T-helper 1 cell treated with Interleukin-12 subunit alpha and Interleukin-12 subunit beta and Interleukin-4 antibody, amounts not matched to agents 30 μg/mL and 1 μg/mL, for 36 hours (primary cell): Measurements from ENCODE around the gene KIF3B.

Experiments
- H3K27ac Mint-ChIP-seq: one replicate; pipeline ENCODE4 v1.8.0; 2021; ENCODE audit warnings: mild to moderate bottlenecking, mixed read lengths
- H3K27me3 Mint-ChIP-seq: one replicate; pipeline ENCODE4 v1.8.0; 2021; ENCODE audit warnings: low read depth, mixed read lengths
- H3K36me3 Mint-ChIP-seq: one replicate; pipeline ENCODE4 v1.8.0; 2021; ENCODE audit warnings: low read depth, mixed read lengths
- H3K4me1 Mint-ChIP-seq: one replicate; pipeline ENCODE4 v1.8.0; 2021; ENCODE audit warnings: low read depth, mixed read lengths
- H3K4me3 Mint-ChIP-seq: one replicate; pipeline ENCODE4 v1.8.0; 2021; ENCODE audit warnings: mild to moderate bottlenecking, moderate library complexity, mixed read lengths
- H3K9me3 Mint-ChIP-seq: one replicate; pipeline ENCODE4 v1.8.0; 2021; ENCODE audit warnings: mixed read lengths

Gene KIF3B

GRCh38 chr20:32357375-32357868 is 80.0 kb downstream of the KIF3B start:
- Mint-ChIP-seq H3K27me3 (no peaks in the 10 kb centered on the region), H3K4me3 (peak overlapping the region; percentile 92), H3K36me3 (peaks cover 12% of the 10 kb centered on the region), H3K4me1 (peaks cover 51% of the 10 kb centered on the region), H3K9me3 (no peaks in the 10 kb centered on the region), H3K27ac (peak overlapping the region; percentile 99)

- Mint-ChIP-seq H3K4me3 (peak within 1 kb of the TSS; percentile 92), H3K9me3 (no peaks in the 10 kb centered on the region), H3K4me1 (peaks cover 56% of the 10 kb centered on the region), H3K27me3 (no peaks in the 10 kb centered on the region), H3K36me3 (peaks cover 12% of the 10 kb centered on the region), H3K27ac (peak within 1 kb of the TSS; percentile 99)
Measured at GRCh38 chr20:32357869-32358631, 80.6 kb downstream of the KIF3B start, which contains the start of gene ASXL1. TSS of gene ASXL1 (plus strand) at chr20:32358331. CDS start at chr20:32358776, 445 bp downstream.

DNA sequence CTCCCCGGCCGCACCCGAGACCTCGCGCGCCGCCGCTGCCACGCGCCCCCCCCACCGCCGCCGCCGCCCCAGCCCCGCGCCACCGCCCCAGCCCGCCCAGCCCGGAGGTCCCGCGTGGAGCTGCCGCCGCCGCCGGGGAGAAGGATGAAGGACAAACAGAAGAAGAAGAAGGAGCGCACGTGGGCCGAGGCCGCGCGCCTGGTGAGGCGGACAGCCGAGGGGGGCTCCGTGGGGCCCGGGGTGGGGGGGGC is 81.1 kb downstream of the KIF3B start:
- peaks cover 12% of the 10 kb centered on the region for H3K36me3 Mint-ChIP-seq
- H3K4me3 Mint-ChIP-seq, result no peak overlapping the region

GRCh38 chr20:32358883-32359632 is 81.6 kb downstream of the KIF3B start:
- Mint-ChIP-seq H3K4me3 (peak overlapping the region; percentile 86), H3K36me3 (peaks cover 12% of the 10 kb centered on the region), H3K4me1 (peaks cover 65% of the 10 kb centered on the region), H3K27me3 (no peaks in the 10 kb centered on the region), H3K9me3 (no peaks in the 10 kb centered on the region), H3K27ac (peak overlapping the region; percentile 74)

More for the DNA sequence above, 81.1 kb downstream of the KIF3B start:
- no peaks in the 10 kb centered on the region for H3K9me3 Mint-ChIP-seq
- H3K27ac Mint-ChIP-seq, result no peak overlapping the region
- no peaks in the 10 kb centered on the region for H3K27me3 Mint-ChIP-seq
- H3K4me1 Mint-ChIP-seq, result peaks cover 61% of the 10 kb centered on the region

GRCh38 chr20:32359633-32360332 is 82.3 kb downstream of the KIF3B start:
- Mint-ChIP-seq H3K27me3 (no peaks in the 10 kb centered on the region), H3K9me3 (no peaks in the 10 kb centered on the region), H3K4me1 (peaks cover 62% of the 10 kb centered on the region), H3K36me3 (peaks cover 12% of the 10 kb centered on the region), H3K27ac (peak overlapping the region; percentile 74), H3K4me3 (peak overlapping the region; percentile 86)

DNA sequence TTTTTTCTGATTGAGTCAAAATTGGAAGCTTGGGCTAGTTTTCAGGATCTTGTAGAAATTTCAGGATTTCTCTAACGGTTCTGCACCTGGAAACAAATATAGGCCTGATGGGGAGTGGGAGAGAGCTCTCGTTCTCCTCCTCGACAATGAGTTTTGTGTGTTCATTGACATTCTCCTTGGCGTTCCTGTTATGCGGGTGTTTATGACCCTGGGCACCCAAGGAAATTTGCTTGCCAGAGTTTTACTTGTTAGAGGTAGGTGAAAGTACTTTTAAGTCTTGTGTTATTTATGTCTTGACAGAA is 82.8 kb downstream of the KIF3B start:
- Mint-ChIP-seq H3K27me3 (no peaks in the 10 kb centered on the region), H3K9me3 (no peaks in the 10 kb centered on the region), H3K27ac (peak overlapping the region; percentile 74), H3K4me3 (peak overlapping the region; percentile 86), H3K36me3 (peaks cover 12% of the 10 kb centered on the region), H3K4me1 (peaks cover 62% of the 10 kb centered on the region)

DNA sequence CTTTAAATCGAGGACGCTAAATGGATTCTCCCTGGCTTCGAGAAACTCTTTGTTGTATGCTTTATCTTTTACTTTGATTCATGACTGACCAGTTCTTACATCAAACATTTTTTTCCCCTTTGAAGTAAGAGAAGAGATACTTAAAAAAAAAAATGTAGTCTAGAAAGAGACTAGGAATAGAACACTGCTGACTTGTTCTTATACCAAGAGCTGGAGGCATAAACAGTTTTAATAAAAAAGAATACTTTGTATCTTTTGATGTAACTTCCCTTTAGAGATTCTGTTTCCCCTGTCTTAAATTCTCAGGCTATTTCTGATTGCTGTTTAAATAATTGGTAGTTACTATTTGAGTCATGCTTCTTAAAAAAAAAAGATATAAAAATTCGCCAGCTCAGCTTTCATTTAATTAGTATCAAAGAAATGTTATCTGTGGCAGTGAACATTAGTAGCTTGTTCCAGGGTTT is 85.5 kb downstream of the KIF3B start:
- Mint-ChIP-seq H3K27me3 (no peaks in the 10 kb centered on the region), H3K36me3 (peaks cover 19% of the 10 kb centered on the region), H3K4me3 (no peak overlapping the region), H3K27ac (no peak overlapping the region), H3K9me3 (no peaks in the 10 kb centered on the region), H3K4me1 (peaks cover 65% of the 10 kb centered on the region)

DNA sequence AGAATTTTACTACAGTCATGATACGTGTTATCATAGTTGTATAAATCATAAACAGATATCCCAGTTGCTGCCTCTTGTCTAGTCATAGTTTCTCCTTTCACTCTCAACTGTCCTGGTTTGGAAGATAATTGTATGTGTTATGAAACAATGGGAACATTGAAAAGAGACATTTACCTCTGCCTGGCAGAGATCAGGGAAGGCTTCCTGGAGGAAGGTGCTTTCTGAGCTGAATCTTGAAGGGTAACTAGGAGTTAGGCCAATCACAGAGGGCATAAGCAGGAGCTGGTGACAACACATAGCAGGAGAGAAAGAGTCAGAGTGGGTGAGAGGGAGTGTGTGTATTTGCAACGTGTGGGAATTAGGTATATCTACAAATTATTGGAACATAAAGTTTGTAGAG is 86.0 kb downstream of the KIF3B start:
- no peaks in the 10 kb centered on the region for H3K27me3 Mint-ChIP-seq
- no peaks in the 10 kb centered on the region for H3K9me3 Mint-ChIP-seq
- H3K4me1 Mint-ChIP-seq, result peaks cover 69% of the 10 kb centered on the region
- H3K4me3 Mint-ChIP-seq, result no peak overlapping the region
- peaks cover 19% of the 10 kb centered on the region for H3K36me3 Mint-ChIP-seq
- peak overlapping the region; percentile 14 for H3K27ac Mint-ChIP-seq

DNA sequence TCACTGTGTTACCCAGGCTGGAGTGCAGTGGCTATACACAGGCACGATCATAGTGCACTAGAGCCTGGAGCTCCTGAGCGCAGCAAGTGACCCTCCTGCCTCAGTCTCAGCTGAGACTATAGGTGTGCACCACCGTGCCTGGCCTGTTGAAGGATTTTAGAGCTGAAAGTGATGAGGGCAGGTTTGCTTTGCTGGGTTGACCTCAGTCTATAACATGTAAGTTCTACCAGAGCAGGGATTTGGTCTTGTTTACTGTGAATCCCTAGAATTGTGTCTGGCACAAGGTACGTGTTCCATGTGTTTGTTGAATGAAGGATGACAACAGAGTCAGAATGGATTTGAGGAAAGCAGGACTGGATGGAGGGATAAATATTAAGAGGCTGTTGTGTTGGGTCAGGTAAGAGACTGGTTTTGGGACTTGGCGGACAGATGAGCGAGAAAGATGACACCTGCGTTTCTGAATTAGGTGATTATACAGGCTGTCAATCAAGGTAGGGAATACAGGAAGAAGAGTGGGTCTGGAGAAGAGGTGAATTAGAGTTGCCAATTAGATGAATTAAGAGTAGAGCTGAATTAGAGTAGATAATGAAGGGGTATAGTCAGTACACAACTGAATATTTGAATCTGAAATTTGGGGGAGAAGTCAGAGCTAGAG is 87.2 kb downstream of the KIF3B start:
- Mint-ChIP-seq H3K9me3 (no peaks in the 10 kb centered on the region), H3K4me1 (peaks cover 70% of the 10 kb centered on the region), H3K36me3 (peaks cover 19% of the 10 kb centered on the region), H3K27me3 (no peaks in the 10 kb centered on the region), H3K27ac (no peak overlapping the region), H3K4me3 (no peak overlapping the region)

GRCh38 chr20:32365564-32365963 is 88.1 kb downstream of the KIF3B start:
- Mint-ChIP-seq H3K27ac (no peak overlapping the region), H3K4me3 (no peak overlapping the region), H3K4me1 (peaks cover 62% of the 10 kb centered on the region), H3K36me3 (peaks cover 15% of the 10 kb centered on the region), H3K9me3 (no peaks in the 10 kb centered on the region), H3K27me3 (no peaks in the 10 kb centered on the region)

DNA sequence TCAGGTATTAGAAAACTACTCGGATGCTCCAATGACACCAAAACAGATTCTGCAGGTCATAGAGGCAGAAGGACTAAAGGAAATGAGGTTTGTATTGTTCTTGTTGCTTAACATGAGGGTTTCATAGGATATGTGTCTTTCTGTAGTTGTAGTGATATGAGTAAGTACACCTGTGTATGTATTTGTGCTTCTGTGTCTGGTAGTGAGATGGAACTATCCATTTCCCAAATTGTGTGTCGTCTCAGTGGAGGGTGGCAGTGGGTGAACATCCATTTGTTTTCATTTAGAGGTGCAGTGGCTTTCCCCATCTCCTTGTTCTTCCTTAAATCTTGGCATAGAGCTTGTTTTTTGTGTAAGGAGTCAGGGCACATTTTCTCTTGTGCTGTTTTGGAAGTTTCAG is 88.9 kb downstream of the KIF3B start:
- Mint-ChIP-seq H3K27me3 (no peaks in the 10 kb centered on the region), H3K9me3 (no peaks in the 10 kb centered on the region), H3K4me3 (no peak overlapping the region), H3K36me3 (peaks cover 15% of the 10 kb centered on the region), H3K27ac (no peak overlapping the region), H3K4me1 (peaks cover 56% of the 10 kb centered on the region)

DNA sequence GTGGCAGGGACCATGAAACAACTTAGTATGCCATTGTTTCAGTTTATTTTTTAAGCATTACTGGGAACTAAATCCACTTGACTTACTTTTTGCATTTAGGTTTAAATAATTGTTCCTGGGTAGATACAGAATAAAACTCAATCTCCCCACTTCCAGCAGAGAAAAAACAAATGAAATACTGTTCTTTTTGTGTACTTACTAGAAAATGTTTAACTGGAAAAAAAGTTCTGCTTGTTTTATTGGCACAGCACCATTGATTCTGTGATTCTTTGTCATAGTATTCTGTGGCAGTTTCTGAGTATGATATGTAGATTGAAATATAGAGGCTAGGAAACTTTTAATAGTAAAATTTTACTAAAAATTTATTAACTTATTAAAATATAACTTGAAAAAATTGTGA is 90.9 kb downstream of the KIF3B start:
- no peak overlapping the region for H3K4me3 Mint-ChIP-seq
- H3K27ac Mint-ChIP-seq, result no peak overlapping the region
- H3K27me3 Mint-ChIP-seq, result no peaks in the 10 kb centered on the region
- peaks cover 14% of the 10 kb centered on the region for H3K36me3 Mint-ChIP-seq
- no peaks in the 10 kb centered on the region for H3K9me3 Mint-ChIP-seq
- peaks cover 43% of the 10 kb centered on the region for H3K4me1 Mint-ChIP-seq

- peaks cover 37% of the 10 kb centered on the region for H3K4me1 Mint-ChIP-seq
- H3K27ac Mint-ChIP-seq, result no peak overlapping the region
- H3K27me3 Mint-ChIP-seq, result no peaks in the 10 kb centered on the region
- H3K4me3 Mint-ChIP-seq, result no peak overlapping the region
- peaks cover 14% of the 10 kb centered on the region for H3K36me3 Mint-ChIP-seq
- H3K9me3 Mint-ChIP-seq, result no peaks in the 10 kb centered on the region
Measured at GRCh38 chr20:32368925-32369324, 91.5 kb downstream of the KIF3B start.

DNA sequence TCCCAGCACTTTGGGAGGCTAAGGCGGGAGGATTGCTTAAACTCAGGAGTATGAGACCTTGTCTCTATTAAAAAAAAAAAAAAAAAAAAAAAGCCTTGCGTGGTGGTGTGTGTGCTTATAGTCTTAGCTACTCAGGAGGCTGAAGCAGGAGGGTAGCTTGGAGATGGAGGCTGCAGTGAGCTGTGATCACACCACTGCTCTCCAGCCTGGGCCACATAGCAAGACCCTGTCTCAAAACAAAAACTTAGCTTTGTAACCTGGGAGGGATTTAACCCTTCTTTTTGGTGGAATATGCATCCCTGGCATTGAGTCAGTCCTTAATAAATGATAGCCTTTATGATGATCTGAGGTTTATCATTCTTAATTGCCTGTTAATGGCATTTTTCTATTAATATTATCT is 93.4 kb downstream of the KIF3B start:
- Mint-ChIP-seq H3K9me3 (no peaks in the 10 kb centered on the region), H3K4me1 (peaks cover 24% of the 10 kb centered on the region), H3K27ac (no peak overlapping the region), H3K27me3 (no peaks in the 10 kb centered on the region), H3K36me3 (peaks cover 15% of the 10 kb centered on the region), H3K4me3 (no peak overlapping the region)
